MCF 10A (cell line): ENCODE results near the gene TMEM117. TPM values are rescaled to one million over a fixed set of nuclear protein-coding genes. Genes with fewer than 3 reads are reported as not detected.

ENCODE experiments used
- BruUV-seq: library from RNA; stranded (reverse); fragments of 400-500 nt; replicated peaks from 2 replicates; lab custom pipeline; 2021; lab: Mats Ljungman, UMichigan
- CTCF ChIA-PET: fragments of 300-600 bp; sonication (Branson Sonifier 250); formaldehyde crosslinking; extraction: SDS; loops from one replicate; lab custom pipeline; 2021; ENCODE audit warnings: antibody characterized with exemption, inconsistent platforms; lab: Yijun Ruan, JAX
- POLR2A ChIA-PET: fragments of 300-600, 350-650 bp; sonication (Branson Sonifier 250); formaldehyde crosslinking; extraction: SDS; loops from one replicate; lab custom pipeline; 2020; ENCODE audit warnings: antibody characterized with exemption, inconsistent platforms; lab: Yijun Ruan, JAX
- DNase-seq: peaks from one replicate; pipeline ENCODE4 v3.0.0-alpha.2; 2018; ENCODE audit not compliant: unreplicated experiment
- H3K27ac Mint-ChIP-seq: one replicate; pipeline ENCODE4 v1.8.0; 2022; ENCODE audit warnings: mild to moderate bottlenecking, low read depth, mixed read lengths; ENCODE audit not compliant: unreplicated experiment
- H3K27me3 Mint-ChIP-seq: one replicate; pipeline ENCODE4 v1.8.0; 2022; ENCODE audit warnings: mixed read lengths; ENCODE audit not compliant: insufficient read depth, unreplicated experiment
- H3K36me3 Mint-ChIP-seq: one replicate; pipeline ENCODE4 v1.8.0; 2022; ENCODE audit warnings: mild to moderate bottlenecking, moderate library complexity, mixed read lengths; ENCODE audit not compliant: insufficient read depth, unreplicated experiment
- H3K4me1 Mint-ChIP-seq: one replicate; pipeline ENCODE4 v1.8.0; 2022; ENCODE audit warnings: mixed read lengths; ENCODE audit not compliant: insufficient read depth, unreplicated experiment
- H3K4me3 Mint-ChIP-seq: one replicate; pipeline ENCODE4 v1.8.0; 2022; ENCODE audit warnings: mild to moderate bottlenecking, moderate library complexity, mixed read lengths; ENCODE audit not compliant: unreplicated experiment
- H3K9me3 Mint-ChIP-seq: one replicate; pipeline ENCODE4 v1.8.0; 2022; ENCODE audit warnings: mixed read lengths; ENCODE audit not compliant: unreplicated experiment
- intact Hi-C: fragments of 100-400 bp; cut with micrococcal nuclease; formaldehyde crosslinking; loops from 2 replicates; pipeline ENCODE4 v1.14.1; 2022
- total RNA-seq: library from RNA; stranded (reverse); gene quantifications from 2 replicates; pipeline ENCODE4 v1.2.3, GENCODE V29; 2022
- TF ChIP-seq, protein P1 (sequence below): fragments of 200-600 bp; IDR thresholded peaks from one replicate; pipeline ENCODE4 v1.8.0; 2022; ENCODE audit warnings: antibody characterized with exemption, mild to moderate bottlenecking; ENCODE audit not compliant: unreplicated experiment

The TMEM117 gene
- total RNA-seq, 1 experiment from 2014 or later, result 3.2 TPM

GRCh38 chr12:44099486-44099885, 263.6 kb downstream of the TMEM117 start:
- Mint-ChIP-seq H3K27me3 (no peaks in the 10 kb centered on the region), H3K4me3 (no peak overlapping the region), H3K4me1 (no peaks in the 10 kb centered on the region), H3K9me3 (peaks cover 8% of the 10 kb centered on the region), H3K36me3 (no peaks in the 10 kb centered on the region), H3K27ac (no peak overlapping the region)
- TF ChIP-seq, protein P1, sequence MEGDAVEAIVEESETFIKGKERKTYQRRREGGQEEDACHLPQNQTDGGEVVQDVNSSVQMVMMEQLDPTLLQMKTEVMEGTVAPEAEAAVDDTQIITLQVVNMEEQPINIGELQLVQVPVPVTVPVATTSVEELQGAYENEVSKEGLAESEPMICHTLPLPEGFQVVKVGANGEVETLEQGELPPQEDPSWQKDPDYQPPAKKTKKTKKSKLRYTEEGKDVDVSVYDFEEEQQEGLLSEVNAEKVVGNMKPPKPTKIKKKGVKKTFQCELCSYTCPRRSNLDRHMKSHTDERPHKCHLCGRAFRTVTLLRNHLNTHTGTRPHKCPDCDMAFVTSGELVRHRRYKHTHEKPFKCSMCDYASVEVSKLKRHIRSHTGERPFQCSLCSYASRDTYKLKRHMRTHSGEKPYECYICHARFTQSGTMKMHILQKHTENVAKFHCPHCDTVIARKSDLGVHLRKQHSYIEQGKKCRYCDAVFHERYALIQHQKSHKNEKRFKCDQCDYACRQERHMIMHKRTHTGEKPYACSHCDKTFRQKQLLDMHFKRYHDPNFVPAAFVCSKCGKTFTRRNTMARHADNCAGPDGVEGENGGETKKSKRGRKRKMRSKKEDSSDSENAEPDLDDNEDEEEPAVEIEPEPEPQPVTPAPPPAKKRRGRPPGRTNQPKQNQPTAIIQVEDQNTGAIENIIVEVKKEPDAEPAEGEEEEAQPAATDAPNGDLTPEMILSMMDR, result no peak
- ChIA-PET POLR2A (no interaction called here), CTCF (interaction anchor here (0.6 kb wide), 1 partner anchor 242 kb away, joined by 3 read pairs; no protein-coding TSS in a partner anchor)
- no TSS peak for BruUV-seq
- intact Hi-C loops, result no loop called here
- no peak for DNase-seq

DNA sequence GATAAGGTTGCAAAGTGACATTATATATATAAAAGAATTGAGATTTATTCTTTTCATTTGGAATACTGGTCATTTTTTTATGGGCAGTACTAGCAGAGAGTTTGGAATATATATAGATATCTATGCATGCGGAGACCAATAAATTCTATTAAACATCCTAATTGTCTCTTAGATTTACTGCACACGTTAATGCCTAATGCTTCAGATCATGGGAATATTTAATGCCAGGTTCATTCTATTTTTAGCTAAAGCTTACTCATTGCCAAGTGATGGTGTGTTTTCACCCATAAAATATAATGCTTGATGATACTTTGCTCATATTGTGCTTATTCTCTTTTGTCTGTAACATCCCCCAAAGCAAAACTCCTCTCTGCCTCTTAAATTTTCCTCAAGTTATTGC, 264.4 kb downstream of the TMEM117 start:
- Mint-ChIP-seq H3K9me3 (peaks cover 4% of the 10 kb centered on the region), H3K4me3 (no peak overlapping the region), H3K4me1 (no peaks in the 10 kb centered on the region), H3K36me3 (no peaks in the 10 kb centered on the region), H3K27ac (no peak overlapping the region), H3K27me3 (no peaks in the 10 kb centered on the region)
- DNase-seq, result no peak
- POLR2A ChIA-PET, result interaction anchor here (1.4 kb wide), 1 partner anchor 19 kb away, joined by 5 read pairs; no protein-coding TSS in a partner anchor
- intact Hi-C loops, result loop anchor here (10.0 kb wide), 1 partner anchor 65 kb away; no protein-coding TSS in a partner anchor
- TF ChIP-seq, protein P1, result no peak
- CTCF ChIA-PET, result interaction anchor here (0.6 kb wide), 3 partner anchors 16 to 623 kb away, joined by 3 to 4 read pairs (median 4); no protein-coding TSS in a partner anchor
- no TSS peak for BruUV-seq

GRCh38 chr12:44101475-44101874, 265.6 kb downstream of the TMEM117 start:
- intact Hi-C loops, result loop anchor here (10.0 kb wide), 1 partner anchor 63 kb away; no protein-coding TSS in a partner anchor
- TF ChIP-seq, protein P1, result no peak
- Mint-ChIP-seq H3K27ac (no peak overlapping the region), H3K27me3 (no peaks in the 10 kb centered on the region), H3K9me3 (no peaks in the 10 kb centered on the region), H3K4me1 (no peaks in the 10 kb centered on the region), H3K4me3 (no peak overlapping the region), H3K36me3 (no peaks in the 10 kb centered on the region)
- POLR2A ChIA-PET, result interaction anchor here (1.4 kb wide), 1 partner anchor 18 kb away, joined by 5 read pairs; no protein-coding TSS in a partner anchor
- DNase-seq, result no peak
- BruUV-seq, result no TSS peak
- CTCF ChIA-PET, result interaction anchor here (0.6 kb wide), 1 partner anchor 60 kb away, joined by 4 read pairs; no protein-coding TSS in a partner anchor

GRCh38 chr12:44114906-44115305, 279.0 kb downstream of the TMEM117 start:
- Mint-ChIP-seq H3K27me3 (no peaks in the 10 kb centered on the region), H3K36me3 (no peaks in the 10 kb centered on the region), H3K4me1 (no peaks in the 10 kb centered on the region), H3K9me3 (no peaks in the 10 kb centered on the region), H3K4me3 (no peak overlapping the region), H3K27ac (no peak overlapping the region)
- intact Hi-C loops, result no loop called here
- CTCF ChIA-PET, result no interaction called here
- POLR2A ChIA-PET, result no interaction called here
- no peak for DNase-seq
- BruUV-seq, result no TSS peak
- TF ChIP-seq, protein P1, result no peak
